GM12878 (cell line): Measurements from ENCODE around the gene ARMC6.

Experiments
- CHD2 ChIP-seq: IDR thresholded peaks from 2 replicates; pipeline ENCODE4 v1.6.1; 2011; ENCODE audit warnings: low read depth, low read length, improper control_type of control experiment, borderline replicate concordance
- CHD4 ChIP-seq: fragments of 200-600 bp; sonication (generic); IDR thresholded peaks from 2 replicates; pipeline ENCODE4 v1.6.1; 2016; ENCODE audit warnings: mild to moderate bottlenecking
- ESRRA ChIP-seq: IDR thresholded peaks from 2 replicates; pipeline ENCODE4 v1.6.1; 2012; ENCODE audit warnings: mild to moderate bottlenecking, low read length, improper control_type of control experiment
- EZH2 ChIP-seq: IDR thresholded peaks from 2 replicates; pipeline ENCODE4 v1.6.1; 2012; ENCODE audit warnings: low read depth, mild to moderate bottlenecking, control low read depth, inconsistent platforms, low read length, borderline replicate concordance; ENCODE audit not compliant: control insufficient read depth
- FOS ChIP-seq: IDR thresholded peaks from 3 replicates; pipeline ENCODE4 v1.6.1; 2011; ENCODE audit warnings: borderline replicate concordance; ENCODE audit not compliant: insufficient read length; ENCODE audit errors: extremely low read depth
- HDGF ChIP-seq: fragments of 450-650 bp; IDR thresholded peaks from 2 replicates; pipeline ENCODE4 v1.6.1; 2016; ENCODE audit warnings: antibody characterized with exemption
- NRF1 ChIP-seq: conservative IDR thresholded peaks from 2 replicates; pipeline ENCODE4 v1.6.1; 2011; ENCODE audit warnings: mild to moderate bottlenecking, low read depth, low read length, improper control_type of control experiment
- POLR2AphosphoS5 ChIP-seq: IDR thresholded peaks from 2 replicates; pipeline ENCODE4 v1.6.1; 2011; ENCODE audit warnings: mild to moderate bottlenecking, low read length, inconsistent platforms
- SREBF2 ChIP-seq: IDR thresholded peaks from 2 replicates; pipeline ENCODE4 v1.6.1; 2012; ENCODE audit warnings: mild to moderate bottlenecking, low read length
- TF ChIP-seq, protein P1 (sequence below), 3 experiments: IDR thresholded peaks in 2 of 3; conservative IDR thresholded peaks in 1 of 3; 2 replicates each; pipeline ENCODE4 v1.5.1; 2011; ENCODE audit warnings: low read depth in 3 of 3, low read length in 3 of 3, mild to moderate bottlenecking in 3 of 3, control low read depth in 2 of 3, moderate library complexity in 2 of 3, inconsistent platforms in 1 of 3, mixed read lengths in 1 of 3; ENCODE audit not compliant: control insufficient read depth in 2 of 3, insufficient read depth in 1 of 3; ENCODE audit errors: extremely low read depth in 1 of 3
- TF ChIP-seq, protein P2 (sequence below): IDR thresholded peaks from 2 replicates; pipeline ENCODE4 v1.6.1; 2012; ENCODE audit warnings: low read depth, low read length, improper control_type of control experiment
- TF ChIP-seq, protein P3 (sequence below): IDR thresholded peaks from 2 replicates; pipeline ENCODE4 v1.6.1; 2012; ENCODE audit warnings: low read depth, low read length, improper control_type of control experiment

DNA sequence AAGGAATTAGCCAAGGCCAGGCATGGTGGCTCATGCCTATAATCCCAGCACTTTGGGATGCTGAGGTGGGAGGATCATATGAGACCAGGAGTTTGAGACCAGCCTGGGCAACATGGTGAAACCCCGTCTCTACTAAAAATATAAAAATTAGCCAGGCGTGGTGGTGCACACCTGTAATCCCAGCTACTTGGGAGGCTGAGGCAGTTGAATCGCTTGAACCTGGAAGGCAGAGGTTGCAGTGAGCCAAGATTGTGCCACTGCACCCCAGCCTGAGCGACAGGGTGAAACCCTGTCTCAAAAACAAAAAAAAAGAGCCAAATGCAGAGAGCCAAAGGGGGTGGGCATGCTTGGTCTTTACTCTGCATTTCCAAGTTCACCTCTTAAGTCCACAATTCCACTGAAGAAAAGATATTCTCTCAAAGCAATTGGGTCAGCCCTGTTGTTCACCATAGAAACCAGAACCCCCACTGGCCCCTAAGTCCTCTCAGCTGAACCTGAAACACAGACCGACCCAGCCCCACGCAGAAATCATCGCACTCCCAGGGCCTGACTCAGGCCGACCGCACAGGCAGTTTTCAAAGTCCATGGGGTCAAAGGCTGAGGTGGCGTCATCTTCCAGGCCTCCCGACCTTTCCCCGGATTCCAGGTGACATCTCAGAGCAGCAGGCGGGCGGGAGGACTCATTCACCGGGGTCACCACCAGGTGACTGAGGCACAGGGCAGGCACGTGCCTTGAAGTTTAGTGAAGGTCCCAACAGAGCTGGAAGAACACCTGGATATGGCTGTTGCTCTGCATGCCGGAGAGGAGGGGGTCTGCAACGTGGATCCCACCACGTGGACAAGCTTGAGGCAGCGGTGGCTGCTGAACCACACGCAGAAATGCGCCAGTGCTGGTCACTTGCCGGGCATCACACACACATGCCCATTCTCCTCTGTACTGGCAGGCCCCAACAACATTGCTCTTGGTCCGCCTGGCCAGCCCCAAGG is 63.5 kb downstream of the ARMC6 start:
- TF ChIP-seq FOS (no peak), HDGF (no peak), ESRRA (no peak), CHD2 (no peak), POLR2AphosphoS5 (no peak), CHD4 (no peak), NRF1 (no peak), SREBF2 (no peak), EZH2 (no peak)
- TF ChIP-seq, protein P1, sequence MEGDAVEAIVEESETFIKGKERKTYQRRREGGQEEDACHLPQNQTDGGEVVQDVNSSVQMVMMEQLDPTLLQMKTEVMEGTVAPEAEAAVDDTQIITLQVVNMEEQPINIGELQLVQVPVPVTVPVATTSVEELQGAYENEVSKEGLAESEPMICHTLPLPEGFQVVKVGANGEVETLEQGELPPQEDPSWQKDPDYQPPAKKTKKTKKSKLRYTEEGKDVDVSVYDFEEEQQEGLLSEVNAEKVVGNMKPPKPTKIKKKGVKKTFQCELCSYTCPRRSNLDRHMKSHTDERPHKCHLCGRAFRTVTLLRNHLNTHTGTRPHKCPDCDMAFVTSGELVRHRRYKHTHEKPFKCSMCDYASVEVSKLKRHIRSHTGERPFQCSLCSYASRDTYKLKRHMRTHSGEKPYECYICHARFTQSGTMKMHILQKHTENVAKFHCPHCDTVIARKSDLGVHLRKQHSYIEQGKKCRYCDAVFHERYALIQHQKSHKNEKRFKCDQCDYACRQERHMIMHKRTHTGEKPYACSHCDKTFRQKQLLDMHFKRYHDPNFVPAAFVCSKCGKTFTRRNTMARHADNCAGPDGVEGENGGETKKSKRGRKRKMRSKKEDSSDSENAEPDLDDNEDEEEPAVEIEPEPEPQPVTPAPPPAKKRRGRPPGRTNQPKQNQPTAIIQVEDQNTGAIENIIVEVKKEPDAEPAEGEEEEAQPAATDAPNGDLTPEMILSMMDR (IDR thresholded peaks at IDR 0.05 in 2 of 3, conservative IDR thresholded peaks at IDR 0.05 in 1 of 3; ENCODE audit: control insufficient read depth in 2 of 3, extremely low read depth in 1 of 3, insufficient read depth in 1 of 3, low read depth in 3 of 3, low read length in 3 of 3) = no peak
- TF ChIP-seq, protein P2, sequence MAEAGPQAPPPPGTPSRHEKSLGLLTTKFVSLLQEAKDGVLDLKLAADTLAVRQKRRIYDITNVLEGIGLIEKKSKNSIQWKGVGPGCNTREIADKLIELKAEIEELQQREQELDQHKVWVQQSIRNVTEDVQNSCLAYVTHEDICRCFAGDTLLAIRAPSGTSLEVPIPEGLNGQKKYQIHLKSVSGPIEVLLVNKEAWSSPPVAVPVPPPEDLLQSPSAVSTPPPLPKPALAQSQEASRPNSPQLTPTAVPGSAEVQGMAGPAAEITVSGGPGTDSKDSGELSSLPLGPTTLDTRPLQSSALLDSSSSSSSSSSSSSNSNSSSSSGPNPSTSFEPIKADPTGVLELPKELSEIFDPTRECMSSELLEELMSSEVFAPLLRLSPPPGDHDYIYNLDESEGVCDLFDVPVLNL = no peak
- TF ChIP-seq, protein P3, sequence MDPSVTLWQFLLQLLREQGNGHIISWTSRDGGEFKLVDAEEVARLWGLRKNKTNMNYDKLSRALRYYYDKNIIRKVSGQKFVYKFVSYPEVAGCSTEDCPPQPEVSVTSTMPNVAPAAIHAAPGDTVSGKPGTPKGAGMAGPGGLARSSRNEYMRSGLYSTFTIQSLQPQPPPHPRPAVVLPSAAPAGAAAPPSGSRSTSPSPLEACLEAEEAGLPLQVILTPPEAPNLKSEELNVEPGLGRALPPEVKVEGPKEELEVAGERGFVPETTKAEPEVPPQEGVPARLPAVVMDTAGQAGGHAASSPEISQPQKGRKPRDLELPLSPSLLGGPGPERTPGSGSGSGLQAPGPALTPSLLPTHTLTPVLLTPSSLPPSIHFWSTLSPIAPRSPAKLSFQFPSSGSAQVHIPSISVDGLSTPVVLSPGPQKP = no peak
